Endothelial cell (in vitro differentiated cells): ENCODE results near the gene TMEM9B. TPM values are rescaled to one million over a fixed set of nuclear protein-coding genes. Genes with fewer than 3 reads are reported as not detected.
"Not testable (repeated sequence)": the region's sequence is repeated elsewhere in the genome, so short reads cannot be mapped to it uniquely, and the experiment has no call there.

Source experiments
- DNase-seq: peaks from one replicate; pipeline ENCODE4 v3.0.0; 2021; ENCODE audit warnings: low spot score
- H3K27ac Mint-ChIP-seq: one replicate; pipeline ENCODE4 v1.8.0; 2021; ENCODE audit warnings: mixed read lengths, inconsistent platforms; ENCODE audit not compliant: unreplicated experiment
- H3K27me3 Mint-ChIP-seq: one replicate; pipeline ENCODE4 v1.8.0; 2021; ENCODE audit warnings: mild to moderate bottlenecking, moderate library complexity, mixed read lengths, inconsistent platforms; ENCODE audit not compliant: unreplicated experiment
- H3K36me3 Mint-ChIP-seq: one replicate; pipeline ENCODE4 v1.8.0; 2021; ENCODE audit warnings: mild to moderate bottlenecking, low read depth, mixed read lengths, inconsistent platforms; ENCODE audit not compliant: unreplicated experiment
- H3K4me1 Mint-ChIP-seq: one replicate; pipeline ENCODE4 v1.8.0; 2021; ENCODE audit warnings: mild to moderate bottlenecking, mixed read lengths, inconsistent platforms; ENCODE audit not compliant: unreplicated experiment
- H3K4me3 Mint-ChIP-seq: one replicate; pipeline ENCODE4 v1.8.0; 2021; ENCODE audit warnings: mild to moderate bottlenecking, mixed read lengths, inconsistent platforms; ENCODE audit not compliant: unreplicated experiment
- H3K9me3 Mint-ChIP-seq: one replicate; pipeline ENCODE4 v1.8.0; 2021; ENCODE audit warnings: mixed read lengths, inconsistent platforms; ENCODE audit not compliant: unreplicated experiment
- CTCF ChIP-seq: fragments of 200-600 bp; sonication (generic); IDR thresholded peaks from one replicate; pipeline ENCODE4 v1.5.0; 2021; ENCODE audit warnings: antibody characterized with exemption; ENCODE audit not compliant: unreplicated experiment
- total RNA-seq: library from RNA; stranded (reverse); fragmentation: NEBNext Ultra II Directional; extraction: Animal tissue kit (Norgen Biotek cat#: 25700); gene quantifications from one replicate; pipeline ENCODE4 v1.2.1, GENCODE V29; 2021; ENCODE audit not compliant: unreplicated experiment

TMEM9B gene
- total RNA-seq, 1 donor from 2014 or later: 23.4 TPM

GRCh38 chr11:8998017-8998416, 33.8 kb upstream of the TMEM9B start:
- Mint-ChIP-seq H3K4me1 (peaks cover 7% of the 10 kb centered on the region), H3K27me3 (no peaks in the 10 kb centered on the region), H3K36me3 (no peaks in the 10 kb centered on the region), H3K27ac (no peak overlapping the region), H3K4me3 (no peak overlapping the region), H3K9me3 (no peaks in the 10 kb centered on the region)
- no peak for DNase-seq
- no peak for TF ChIP-seq CTCF

GRCh38 chr11:8997451-8997850, 33.2 kb upstream of the TMEM9B start:
- Mint-ChIP-seq H3K27ac (no peak overlapping the region), H3K36me3 (no peaks in the 10 kb centered on the region), H3K9me3 (no peaks in the 10 kb centered on the region), H3K27me3 (no peaks in the 10 kb centered on the region), H3K4me3 (no peak overlapping the region), H3K4me1 (peaks cover 2% of the 10 kb centered on the region)
- no peak for DNase-seq
- no peak for TF ChIP-seq CTCF

GRCh38 chr11:8989453-8989852, 25.2 kb upstream of the TMEM9B start:
- TF ChIP-seq CTCF: no peak
- no peak for DNase-seq
- H3K4me1 Mint-ChIP-seq: no peaks in the 10 kb centered on the region
- H3K9me3 Mint-ChIP-seq: no peaks in the 10 kb centered on the region
- no peaks in the 10 kb centered on the region for H3K36me3 Mint-ChIP-seq
- H3K27me3 Mint-ChIP-seq: peaks cover 1% of the 10 kb centered on the region
- no peak overlapping the region for H3K4me3 Mint-ChIP-seq
- no peak overlapping the region for H3K27ac Mint-ChIP-seq

- no peak for DNase-seq
- H3K9me3 Mint-ChIP-seq: no peaks in the 10 kb centered on the region
- H3K36me3 Mint-ChIP-seq: no peaks in the 10 kb centered on the region
- no peaks in the 10 kb centered on the region for H3K4me1 Mint-ChIP-seq
- H3K4me3 Mint-ChIP-seq: no peak overlapping the region
- no peak for TF ChIP-seq CTCF
- H3K27ac Mint-ChIP-seq: no peak overlapping the region
- H3K27me3 Mint-ChIP-seq: peaks cover 3% of the 10 kb centered on the region
These were observed 24.3 kb upstream of the TMEM9B start for GRCh38 chr11:8988329-8989234.

GRCh38 chr11:8987446-8987845, 23.2 kb upstream of the TMEM9B start:
- no peak overlapping the region for H3K4me3 Mint-ChIP-seq
- TF ChIP-seq CTCF: no peak
- no peaks in the 10 kb centered on the region for H3K9me3 Mint-ChIP-seq
- H3K36me3 Mint-ChIP-seq: no peaks in the 10 kb centered on the region
- H3K27ac Mint-ChIP-seq: no peak overlapping the region
- H3K4me1 Mint-ChIP-seq: no peaks in the 10 kb centered on the region
- no peak for DNase-seq
- peaks cover 3% of the 10 kb centered on the region for H3K27me3 Mint-ChIP-seq

GRCh38 chr11:8986772-8987171, 22.5 kb upstream of the TMEM9B start:
- H3K4me1 Mint-ChIP-seq, H3K4me3 Mint-ChIP-seq, H3K9me3 Mint-ChIP-seq, H3K27me3 Mint-ChIP-seq, DNase-seq, H3K36me3 Mint-ChIP-seq, H3K27ac Mint-ChIP-seq: not testable (repeated sequence)
